Measurements from ENCODE around the gene NCKAP5.

The NCKAP5 gene

GRCh38 chr2:132782176-132782783 lies 786.0 kb downstream of the NCKAP5 start:
- H2AK5ac ChIP-seq (ENCODE audit: low read length, severe bottlenecking) = no peak overlapping the region
- no peak overlapping the region for H3K9ac ChIP-seq (ENCODE audit: low read length)
- H3K79me1 ChIP-seq (replicated peaks; ENCODE audit: low read length, poor library complexity, severe bottlenecking) = no peaks in the 10 kb centered on the region
- no peak for DNase-seq
- no peak overlapping the region for H3K4me2 ChIP-seq (ENCODE audit: low read length, poor library complexity, severe bottlenecking)
- no peak overlapping the region for H3K4ac ChIP-seq (ENCODE audit: low read depth in 1 of 2, low read length in 2 of 2)
- H3K9me3 ChIP-seq (ENCODE audit: control insufficient read depth, low read length) = no peaks in the 10 kb centered on the region
- no peak overlapping the region for H2BK5ac ChIP-seq (ENCODE audit: low read depth, low read length, poor library complexity, severe bottlenecking)
- no peak overlapping the region for H2BK12ac ChIP-seq (ENCODE audit: low read length in 2 of 2)
- no peaks in the 10 kb centered on the region for H3K27me3 ChIP-seq (ENCODE audit: control insufficient read depth in 1 of 2, insufficient read depth in 1 of 2, low read length in 2 of 2)
- H3K36me3 ChIP-seq (ENCODE audit: control insufficient read depth in 1 of 2, insufficient read depth in 2 of 2, low read depth in 1 of 2, low read length in 2 of 2) = peaks cover 0 to 18% of the 10 kb centered on the region in 2 experiments
- H2AFZ ChIP-seq (ENCODE audit: low read depth, low read length) = no peak overlapping the region
- H3K4me1 ChIP-seq (ENCODE audit: control insufficient read depth, insufficient read depth, low read depth, low read length) = no peaks in the 10 kb centered on the region
- no peak overlapping the region for H3K27ac ChIP-seq (ENCODE audit: low read length, poor library complexity, severe bottlenecking)
- H2BK120ac ChIP-seq (ENCODE audit: low read depth, low read length) = no peak overlapping the region
- no peak overlapping the region for H3K4me3 ChIP-seq (ENCODE audit: insufficient read depth in 1 of 2, low read depth in 1 of 2, low read length in 2 of 2)
- no peak overlapping the region for H4K91ac ChIP-seq (ENCODE audit: low read length)
- no peak overlapping the region for H3K18ac ChIP-seq (ENCODE audit: low read depth in 1 of 2, low read length in 2 of 2)
- no peak overlapping the region for H2BK15ac ChIP-seq (ENCODE audit: low read depth, poor library complexity, severe bottlenecking)
- H4K8ac ChIP-seq (ENCODE audit: low read length) = no peak overlapping the region
- no peak overlapping the region for H3K14ac ChIP-seq (ENCODE audit: low read length in 2 of 2)
- WGBS = 80% methylated on average over 7 of the region's 7 CpGs
- H3K23ac ChIP-seq (ENCODE audit: low read length in 2 of 2) = no peak overlapping the region

- Histone ChIP-seq H3K14ac (ENCODE audit: low read length in 2 of 2) (no peak overlapping the region), H2BK15ac (ENCODE audit: low read depth, poor library complexity, severe bottlenecking) (no peak overlapping the region), H3K4me3 (ENCODE audit: insufficient read depth in 1 of 2, low read depth in 1 of 2, low read length in 2 of 2) (no peak overlapping the region), H3K4ac (ENCODE audit: low read depth in 1 of 2, low read length in 2 of 2) (no peak overlapping the region), H2AK5ac (ENCODE audit: low read length, severe bottlenecking) (no peak overlapping the region), H2BK5ac (ENCODE audit: low read depth, low read length, poor library complexity, severe bottlenecking) (no peak overlapping the region), H3K27me3 (ENCODE audit: control insufficient read depth in 1 of 2, insufficient read depth in 1 of 2, low read length in 2 of 2) (no peaks in the 10 kb centered on the region), H2BK12ac (ENCODE audit: low read length in 2 of 2) (no peak overlapping the region), H3K27ac (ENCODE audit: low read length, poor library complexity, severe bottlenecking) (no peak overlapping the region), H3K36me3 (ENCODE audit: control insufficient read depth in 1 of 2, insufficient read depth in 2 of 2, low read depth in 1 of 2, low read length in 2 of 2) (peaks cover 0 to 18% of the 10 kb centered on the region in 2 experiments), H3K79me1 (replicated peaks; ENCODE audit: low read length, poor library complexity, severe bottlenecking) (no peaks in the 10 kb centered on the region), H4K8ac (ENCODE audit: low read length) (no peak overlapping the region), H3K9ac (ENCODE audit: low read length) (no peak overlapping the region), H2BK120ac (ENCODE audit: low read depth, low read length) (no peak overlapping the region), H3K9me3 (ENCODE audit: control insufficient read depth, low read length) (no peaks in the 10 kb centered on the region), H3K4me1 (ENCODE audit: control insufficient read depth, insufficient read depth, low read depth, low read length) (peaks cover 2% of the 10 kb centered on the region), H4K91ac (ENCODE audit: low read length) (no peak overlapping the region), H2AFZ (ENCODE audit: low read depth, low read length) (no peak overlapping the region), H3K18ac (ENCODE audit: low read depth in 1 of 2, low read length in 2 of 2) (no peak overlapping the region), H3K23ac (ENCODE audit: low read length in 2 of 2) (no peak overlapping the region), H3K4me2 (ENCODE audit: low read length, poor library complexity, severe bottlenecking) (no peak overlapping the region)
- WGBS = 65% methylated on average over 5 of the region's 5 CpGs
- DNase-seq = no peak
Observed at GRCh38 chr2:132780651-132781050, 787.6 kb downstream of the NCKAP5 start.

- Histone ChIP-seq H4K8ac (ENCODE audit: low read length) (no peak overlapping the region), H3K27me3 (ENCODE audit: control insufficient read depth in 1 of 2, insufficient read depth in 1 of 2, low read length in 2 of 2) (no peaks in the 10 kb centered on the region), H2BK120ac (ENCODE audit: low read depth, low read length) (no peak overlapping the region), H2AFZ (ENCODE audit: low read depth, low read length) (no peak overlapping the region), H3K4me3 (ENCODE audit: insufficient read depth in 1 of 2, low read depth in 1 of 2, low read length in 2 of 2) (no peak overlapping the region), H3K14ac (ENCODE audit: low read length in 2 of 2) (no peak overlapping the region), H3K79me1 (replicated peaks; ENCODE audit: low read length, poor library complexity, severe bottlenecking) (no peaks in the 10 kb centered on the region), H2AK5ac (ENCODE audit: low read length, severe bottlenecking) (no peak overlapping the region), H2BK15ac (ENCODE audit: low read depth, poor library complexity, severe bottlenecking) (no peak overlapping the region), H4K91ac (ENCODE audit: low read length) (no peak overlapping the region), H3K4ac (ENCODE audit: low read depth in 1 of 2, low read length in 2 of 2) (no peak overlapping the region), H3K4me2 (ENCODE audit: low read length, poor library complexity, severe bottlenecking) (no peak overlapping the region), H2BK12ac (ENCODE audit: low read length in 2 of 2) (no peak overlapping the region), H2BK5ac (ENCODE audit: low read depth, low read length, poor library complexity, severe bottlenecking) (no peak overlapping the region), H3K18ac (ENCODE audit: low read depth in 1 of 2, low read length in 2 of 2) (no peak overlapping the region), H3K4me1 (ENCODE audit: control insufficient read depth, insufficient read depth, low read depth, low read length) (peaks cover 3% of the 10 kb centered on the region), H3K36me3 (ENCODE audit: control insufficient read depth in 1 of 2, insufficient read depth in 2 of 2, low read depth in 1 of 2, low read length in 2 of 2) (peaks cover 0 to 18% of the 10 kb centered on the region in 2 experiments), H3K27ac (ENCODE audit: low read length, poor library complexity, severe bottlenecking) (no peak overlapping the region), H3K9me3 (ENCODE audit: control insufficient read depth, low read length) (no peaks in the 10 kb centered on the region), H3K23ac (ENCODE audit: low read length in 2 of 2) (no peak overlapping the region), H3K9ac (ENCODE audit: low read length) (no peak overlapping the region)
- no peak for DNase-seq
- no CpG with 5 or more reads among the region's 1 CpG for WGBS
Observed at GRCh38 chr2:132779206-132779721, 789.0 kb downstream of the NCKAP5 start.

GRCh38 chr2:132776287-132776686 lies 792.0 kb downstream of the NCKAP5 start:
- no peaks in the 10 kb centered on the region for H3K36me3 ChIP-seq (ENCODE audit: control insufficient read depth in 1 of 2, insufficient read depth in 2 of 2, low read depth in 1 of 2, low read length in 2 of 2)
- no peak overlapping the region for H3K18ac ChIP-seq (ENCODE audit: low read depth in 1 of 2, low read length in 2 of 2)
- H2BK15ac ChIP-seq (ENCODE audit: low read depth, poor library complexity, severe bottlenecking) = no peak overlapping the region
- H3K4me2 ChIP-seq (ENCODE audit: low read length, poor library complexity, severe bottlenecking) = no peak overlapping the region
- no peak overlapping the region for H2BK120ac ChIP-seq (ENCODE audit: low read depth, low read length)
- H3K23ac ChIP-seq (ENCODE audit: low read length in 2 of 2) = no peak overlapping the region
- H2AK5ac ChIP-seq (ENCODE audit: low read length, severe bottlenecking) = no peak overlapping the region
- H2BK12ac ChIP-seq (ENCODE audit: low read length in 2 of 2) = no peak overlapping the region
- no peak overlapping the region for H4K8ac ChIP-seq (ENCODE audit: low read length)
- no peaks in the 10 kb centered on the region for H3K9me3 ChIP-seq (ENCODE audit: control insufficient read depth, low read length)
- 71% methylated on average over 2 of the region's 3 CpGs for WGBS
- no peak for DNase-seq
- H2BK5ac ChIP-seq (ENCODE audit: low read depth, low read length, poor library complexity, severe bottlenecking) = no peak overlapping the region
- no peak overlapping the region for H3K27ac ChIP-seq (ENCODE audit: low read length, poor library complexity, severe bottlenecking)
- H3K79me1 ChIP-seq (replicated peaks; ENCODE audit: low read length, poor library complexity, severe bottlenecking) = no peaks in the 10 kb centered on the region
- no peak overlapping the region for H3K9ac ChIP-seq (ENCODE audit: low read length)
- no peak overlapping the region for H4K91ac ChIP-seq (ENCODE audit: low read length)
- H3K4me1 ChIP-seq (ENCODE audit: control insufficient read depth, insufficient read depth, low read depth, low read length) = peaks cover 3% of the 10 kb centered on the region
- no peak overlapping the region for H3K4me3 ChIP-seq (ENCODE audit: insufficient read depth in 1 of 2, low read depth in 1 of 2, low read length in 2 of 2)
- H2AFZ ChIP-seq (ENCODE audit: low read depth, low read length) = no peak overlapping the region
- no peak overlapping the region for H3K4ac ChIP-seq (ENCODE audit: low read depth in 1 of 2, low read length in 2 of 2)
- no peaks in the 10 kb centered on the region for H3K27me3 ChIP-seq (ENCODE audit: control insufficient read depth in 1 of 2, insufficient read depth in 1 of 2, low read length in 2 of 2)
- no peak overlapping the region for H3K14ac ChIP-seq (ENCODE audit: low read length in 2 of 2)
